GM12892 (cell line): ENCODE measurements around the gene PAX2.

ENCODE experiments used
- POLR2A ChIP-seq: IDR thresholded peaks from 2 replicates; pipeline ENCODE4 v1.6.1; 2011; ENCODE audit warnings: low read depth, low read length, control low read depth
- POLR2AphosphoS5 ChIP-seq: IDR thresholded peaks from 2 replicates; pipeline ENCODE4 v1.6.1; 2011; ENCODE audit warnings: low read depth, low read length, control low read depth

DNA sequence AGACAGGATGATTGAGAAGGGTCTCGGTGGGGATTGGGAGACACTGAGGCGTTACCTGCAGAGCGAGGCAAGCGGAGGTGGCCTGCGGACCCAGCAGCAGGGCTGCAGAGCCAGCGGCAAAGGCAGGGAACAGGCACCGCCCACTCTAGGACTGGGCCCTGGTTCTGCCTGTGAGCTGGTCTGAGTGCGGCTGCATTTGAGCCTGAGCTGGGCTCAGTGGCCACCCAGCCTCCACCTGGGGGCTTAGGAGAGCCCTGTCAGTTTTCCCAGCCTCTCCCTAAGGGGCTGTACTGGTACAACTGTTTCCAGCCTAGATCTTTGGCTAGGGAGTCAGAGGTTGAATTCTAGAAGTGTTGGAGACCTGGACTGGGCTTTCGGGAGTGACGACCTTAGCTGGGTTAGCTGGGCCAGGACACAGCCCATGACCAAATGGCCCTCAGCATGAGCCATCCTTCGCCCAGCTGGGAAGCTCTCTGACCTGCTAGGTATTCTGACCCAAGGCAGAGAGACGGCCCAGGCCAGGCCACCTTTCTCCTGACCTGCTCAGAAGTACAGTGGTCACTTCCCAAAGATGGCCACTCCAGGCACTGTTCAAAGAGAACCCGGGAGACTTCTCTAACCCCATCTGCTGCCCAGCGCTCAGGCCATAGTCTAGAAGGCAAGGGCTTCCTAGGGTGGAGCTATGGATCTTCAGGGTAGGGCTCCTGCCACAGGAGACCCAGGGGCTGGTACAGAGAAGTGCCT is 64.9 kb downstream of the PAX2 start:
- TF ChIP-seq POLR2A, result no peak
- no peak for TF ChIP-seq POLR2AphosphoS5
